Measurements from ENCODE around the gene TNFAIP8.

- TF ChIP-seq CTCF (IDR thresholded peaks at IDR 0.05; ENCODE audit: insufficient read depth, low read depth, low read length) (no peak), EZH2 (IDR thresholded peaks at IDR 0.05; ENCODE audit: insufficient read depth, low read length) (no peak)
Measured at GRCh38 chr5:119354537-119355243, 1.1 kb upstream of the TNFAIP8 start.
